Inferior parietal cortex (tissue), 1 donor: ENCODE measurements around the gene TMOD3.
A peak's percentile ranks its signal among the peaks of the same experiment; 100 is the strongest.

Source experiments
- DNase-seq: peaks from one replicate; pipeline ENCODE4 v3.0.0-alpha.2; 2016; ENCODE audit errors: extremely low spot score

The TMOD3 gene

DNA sequence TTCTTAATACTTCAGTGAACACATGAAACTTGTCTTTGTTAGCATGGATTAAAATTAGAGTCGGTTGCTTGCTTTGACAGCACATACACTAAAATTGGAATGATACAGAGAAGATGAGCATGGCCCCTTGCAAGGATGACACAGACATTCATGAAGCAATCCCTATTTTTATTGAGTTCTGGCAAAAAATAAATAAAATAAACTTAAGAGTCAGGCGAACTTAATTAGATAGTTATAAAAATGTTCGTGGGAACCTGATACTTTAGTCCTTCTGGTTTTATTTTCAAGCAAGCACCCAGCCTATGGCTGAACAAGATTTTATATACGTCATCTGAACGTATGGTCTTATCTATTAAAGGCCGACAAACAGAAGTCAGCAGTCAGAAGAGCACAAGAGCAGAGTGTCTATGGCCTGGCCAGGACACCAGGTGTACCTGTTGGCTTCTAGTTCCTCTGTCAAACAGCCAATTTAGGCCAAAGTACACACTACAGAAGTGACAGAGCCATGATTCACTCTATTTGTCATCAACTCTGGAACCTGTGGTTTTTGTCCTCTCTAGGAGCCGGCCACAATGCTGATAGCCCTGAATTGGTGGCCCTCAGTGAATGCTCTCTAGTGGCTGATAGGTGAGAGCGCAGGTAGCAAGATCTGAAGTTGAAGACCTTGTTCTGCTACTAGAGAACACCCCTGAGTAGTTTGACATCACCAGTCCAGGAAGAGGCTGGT is 77.8 kb downstream of the TMOD3 start:
- no peak for DNase-seq

DNA sequence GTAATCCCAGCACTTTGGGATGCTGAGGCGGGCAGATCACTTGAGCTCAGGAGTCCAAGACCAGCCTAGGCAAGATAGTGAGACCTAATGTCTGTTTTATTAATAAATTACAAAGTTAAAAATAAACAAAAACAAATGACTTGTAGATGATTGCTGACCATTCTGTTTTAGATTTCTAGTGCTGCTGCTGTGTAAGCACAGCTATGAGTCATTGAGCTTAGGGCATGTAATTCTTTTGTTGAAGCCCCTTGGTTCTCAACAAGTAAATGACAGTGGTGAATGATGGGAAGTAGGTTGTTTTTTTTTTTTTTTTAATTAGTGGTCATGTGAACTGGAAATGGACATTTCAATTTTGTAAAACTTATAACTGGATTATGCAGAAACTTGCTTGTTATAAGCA is 78.9 kb downstream of the TMOD3 start:
- no peak for DNase-seq

DNA sequence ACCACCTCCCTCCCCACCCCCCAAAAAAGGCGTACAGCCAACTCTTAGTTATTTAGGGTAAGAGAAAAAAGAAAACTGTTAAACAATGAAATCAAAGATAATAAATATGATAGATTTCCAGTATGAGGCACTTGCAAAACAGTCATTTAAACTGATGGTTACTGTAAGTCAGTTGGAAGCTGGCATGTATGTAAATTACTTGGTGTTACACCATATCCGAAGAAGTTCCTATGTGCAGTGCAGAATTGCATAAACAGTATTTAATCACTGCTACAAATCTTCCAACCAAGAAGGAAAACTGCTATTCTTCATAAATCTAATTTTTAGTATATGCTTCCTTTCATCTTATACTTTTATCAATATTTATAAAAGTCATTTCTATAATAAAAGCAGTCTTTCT is 80.1 kb downstream of the TMOD3 start:
- no peak for DNase-seq

DNA sequence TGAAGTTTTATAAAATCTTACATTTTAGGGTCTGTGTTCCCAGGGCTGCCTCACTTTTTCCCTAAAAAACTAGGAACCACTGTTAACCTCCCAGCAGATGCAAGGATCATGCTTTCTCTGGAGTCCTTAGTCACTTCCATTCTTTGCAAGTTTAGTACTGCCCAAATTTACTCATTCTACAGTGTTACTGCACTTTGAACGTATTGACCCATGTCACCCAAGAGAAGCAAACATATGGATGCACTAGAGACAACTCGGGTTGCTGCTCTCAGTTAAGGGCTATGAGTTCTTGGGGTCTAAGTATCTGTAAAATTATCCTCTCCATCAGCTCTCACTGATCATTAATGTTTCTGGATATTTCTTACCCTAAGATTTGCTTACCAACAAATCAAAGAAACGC is 83.1 kb downstream of the TMOD3 start:
- no peak for DNase-seq

DNA sequence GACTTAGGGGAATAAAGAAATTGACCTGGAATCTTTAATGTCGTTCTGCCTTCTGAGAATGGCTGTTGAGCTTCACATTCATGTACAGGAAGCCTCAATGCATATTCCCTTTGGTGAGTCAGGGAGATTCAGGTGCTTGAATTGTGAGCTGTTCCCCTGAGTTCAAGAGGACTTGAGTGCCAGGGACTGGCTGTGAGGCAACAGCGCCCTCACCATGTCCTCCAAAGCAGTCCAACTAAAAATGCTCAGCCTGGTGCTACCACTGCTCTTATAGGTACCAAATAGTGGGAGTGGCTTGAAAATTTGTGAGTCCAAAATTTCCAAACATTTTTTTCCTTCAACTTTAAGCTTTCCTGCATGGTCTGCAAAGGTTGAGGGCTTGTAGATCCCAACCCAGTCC is 88.0 kb downstream of the TMOD3 start:
- no peak for DNase-seq

DNA sequence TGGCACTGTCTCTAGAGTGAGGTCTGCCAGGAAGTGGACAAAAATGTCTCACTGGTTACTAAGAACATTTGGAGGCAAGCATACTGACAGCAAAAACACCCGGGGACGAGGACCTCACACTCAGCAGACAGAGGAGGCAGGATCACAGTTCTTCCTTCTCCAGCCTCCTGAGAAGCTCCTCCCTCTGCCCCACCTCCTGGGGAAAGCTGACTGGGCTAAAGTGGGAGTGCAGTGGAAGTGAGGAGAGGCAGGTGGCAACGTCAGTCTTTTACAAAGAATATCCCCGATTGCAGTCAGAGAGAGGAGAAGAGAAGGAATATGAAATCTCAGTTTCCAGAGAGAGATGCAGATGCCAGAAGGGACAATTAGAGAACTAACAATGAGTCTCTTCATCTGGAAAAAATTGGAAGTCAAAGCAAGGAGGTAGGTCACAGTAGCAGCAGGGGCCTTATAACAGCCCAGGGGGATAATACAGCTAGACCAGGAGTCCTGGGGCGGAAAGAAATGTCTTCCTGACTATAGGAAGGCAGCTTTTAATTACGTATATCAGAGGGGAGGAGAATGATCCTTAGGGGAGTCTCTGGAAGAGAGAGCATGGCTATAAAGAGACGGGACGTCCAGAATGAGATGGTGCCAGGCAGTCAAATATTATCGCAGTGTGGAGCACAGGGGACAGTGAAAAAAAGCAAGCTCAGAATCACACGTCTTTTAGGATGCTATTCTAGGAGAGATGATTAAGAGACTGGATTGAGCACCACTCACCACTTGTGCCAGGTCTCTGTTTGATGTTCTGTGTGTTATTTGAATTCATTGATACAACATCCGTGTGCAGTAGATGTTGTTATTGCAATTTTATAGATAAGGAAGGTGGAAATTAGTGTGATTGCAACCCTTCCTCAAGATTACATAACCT is 95.0 kb downstream of the TMOD3 start:
- DNase-seq: peak; percentile 52

DNA sequence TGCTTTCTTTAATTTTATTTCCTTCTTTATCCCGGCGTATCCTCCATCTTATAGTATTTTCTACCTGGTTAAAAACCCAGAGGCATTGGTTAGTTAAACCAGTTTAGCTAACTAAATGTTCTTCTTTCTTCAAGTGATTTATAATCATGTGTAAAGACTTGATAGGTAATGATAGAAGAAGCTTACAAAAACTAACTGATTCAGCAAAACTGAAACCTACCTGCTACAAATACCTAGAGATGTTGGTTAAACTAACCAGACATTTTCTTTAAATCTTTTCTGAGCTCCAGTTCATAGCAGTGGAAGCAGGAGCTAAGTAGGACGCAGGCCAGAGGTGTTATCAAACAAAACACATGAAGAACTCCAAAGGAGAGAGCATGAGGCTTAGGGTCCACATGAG is 97.4 kb downstream of the TMOD3 start:
- no peak for DNase-seq

DNA sequence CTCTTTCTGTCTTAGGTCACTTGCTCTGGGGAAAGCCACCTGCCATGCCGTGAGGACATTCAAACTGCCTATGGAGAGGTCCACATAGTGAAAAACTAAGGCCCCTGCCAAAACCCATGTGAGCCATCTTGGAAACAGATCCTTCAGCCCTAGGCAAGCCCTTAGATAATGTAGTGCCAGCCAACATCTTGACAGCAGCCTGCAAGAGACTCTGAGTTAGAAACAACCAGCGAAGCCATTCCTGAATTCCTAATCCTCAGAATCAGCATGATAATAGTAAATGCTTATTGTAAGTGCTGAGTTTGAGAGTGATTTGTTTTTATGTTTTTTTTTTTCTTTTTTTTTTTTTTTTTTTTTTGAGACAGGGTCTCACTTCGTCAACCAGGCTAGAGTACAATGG is 101.6 kb downstream of the TMOD3 start:
- no peak for DNase-seq

DNA sequence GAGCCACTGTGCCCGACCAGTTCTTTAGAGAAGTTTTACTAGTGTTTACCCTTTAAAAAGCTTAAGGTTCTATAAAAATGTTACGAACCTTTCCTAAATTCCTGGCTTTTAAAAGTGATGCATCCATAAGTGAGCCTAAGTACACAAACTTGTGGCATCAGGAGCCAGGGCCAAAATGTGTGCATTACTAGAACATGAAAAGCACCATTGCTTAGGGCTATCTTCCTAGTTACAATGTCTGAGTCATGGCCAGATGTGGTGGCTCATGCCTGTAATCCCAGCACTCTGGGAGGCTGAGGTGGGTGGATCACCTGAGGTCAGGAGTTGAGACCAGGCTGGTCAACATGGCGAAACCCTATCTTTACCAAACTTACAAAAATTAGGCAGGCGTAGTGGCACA is 102.2 kb downstream of the TMOD3 start:
- DNase-seq: no peak

DNA sequence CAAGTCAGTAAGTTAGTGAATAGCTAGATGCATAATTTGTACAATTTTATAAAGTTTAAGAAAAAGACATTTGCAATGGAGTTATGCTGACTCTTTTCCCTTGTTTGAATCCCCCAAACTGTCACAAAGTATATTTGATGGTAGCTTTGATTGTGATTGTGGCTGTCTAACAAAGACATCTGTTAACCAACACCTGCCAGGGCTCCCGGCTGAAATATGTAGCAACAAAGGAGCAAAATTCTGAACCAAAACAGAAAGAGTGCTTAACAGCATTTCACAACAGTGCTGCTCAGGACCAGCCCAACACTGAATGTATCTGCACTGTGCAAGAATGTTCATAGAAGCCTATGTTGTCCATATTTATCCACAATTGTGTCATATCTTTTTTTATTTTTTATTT is 102.7 kb downstream of the TMOD3 start:
- no peak for DNase-seq

DNA sequence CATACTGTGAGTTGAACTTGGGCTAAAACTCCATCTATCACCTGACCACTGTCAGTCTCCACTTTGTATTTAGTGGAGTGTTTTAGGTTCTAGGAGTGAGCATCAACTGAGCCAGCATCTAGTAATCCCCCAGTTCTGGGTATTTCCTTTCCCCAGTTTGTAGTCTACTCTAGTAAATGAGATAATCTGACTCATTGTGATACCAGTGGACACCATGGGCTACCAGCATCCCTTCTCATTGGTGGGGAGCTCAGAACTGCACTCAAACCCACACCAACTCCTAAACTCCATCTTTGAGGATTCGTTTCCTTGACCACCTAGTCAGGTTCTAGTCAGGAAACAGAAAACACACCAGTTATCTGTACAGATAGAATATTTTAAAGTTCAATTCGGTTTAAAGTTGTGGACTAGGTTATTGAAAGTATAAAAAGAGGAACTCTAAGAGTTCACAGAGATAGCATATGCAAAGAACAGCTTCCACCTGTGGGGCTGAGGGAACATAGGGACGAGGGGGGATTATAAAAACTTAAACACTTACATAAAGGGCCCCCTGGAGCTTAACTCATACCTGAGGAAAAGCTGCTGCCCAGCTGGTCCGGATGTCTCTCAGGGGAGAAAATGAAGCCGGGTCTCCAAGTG is 106.1 kb downstream of the TMOD3 start:
- no peak for DNase-seq

DNA sequence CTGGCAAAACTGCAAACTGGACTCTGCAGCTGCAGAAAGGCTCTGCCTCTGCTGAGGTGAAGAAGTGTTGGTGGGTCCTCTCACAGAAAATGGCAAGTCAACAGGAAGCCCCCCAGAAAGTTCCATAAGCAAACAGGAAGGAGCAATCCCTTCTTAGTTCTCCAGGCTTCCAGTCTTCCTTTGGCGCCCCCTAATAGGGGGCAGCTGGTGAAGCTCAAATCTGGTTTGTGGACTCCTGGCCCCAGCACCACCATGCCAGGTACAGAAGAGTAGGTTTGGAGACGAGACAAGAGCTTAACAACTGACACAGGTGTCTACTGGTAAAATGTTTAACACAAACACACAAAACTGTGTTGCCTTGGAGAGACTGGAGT is 106.6 kb downstream of the TMOD3 start:
- DNase-seq: no peak

DNA sequence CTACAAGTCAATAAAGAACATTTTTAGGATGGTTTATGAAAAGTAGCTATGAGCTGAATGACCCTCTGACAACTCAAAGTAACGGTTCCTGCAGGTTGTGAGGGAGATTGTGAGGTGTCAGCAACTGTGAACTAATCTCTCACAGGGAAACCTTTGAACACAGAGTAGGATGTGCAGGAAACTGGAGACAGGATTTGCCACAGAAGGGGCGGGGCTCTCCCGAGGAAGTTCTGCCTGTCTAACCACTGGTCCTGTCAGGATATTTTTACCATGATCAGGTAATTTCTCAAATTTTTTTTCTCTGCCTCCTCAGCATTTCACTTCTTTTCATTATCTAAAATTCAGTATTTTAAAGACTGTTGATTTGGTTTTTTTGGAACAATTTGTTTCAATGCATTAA is 108.8 kb downstream of the TMOD3 start:
- no peak for DNase-seq

DNA sequence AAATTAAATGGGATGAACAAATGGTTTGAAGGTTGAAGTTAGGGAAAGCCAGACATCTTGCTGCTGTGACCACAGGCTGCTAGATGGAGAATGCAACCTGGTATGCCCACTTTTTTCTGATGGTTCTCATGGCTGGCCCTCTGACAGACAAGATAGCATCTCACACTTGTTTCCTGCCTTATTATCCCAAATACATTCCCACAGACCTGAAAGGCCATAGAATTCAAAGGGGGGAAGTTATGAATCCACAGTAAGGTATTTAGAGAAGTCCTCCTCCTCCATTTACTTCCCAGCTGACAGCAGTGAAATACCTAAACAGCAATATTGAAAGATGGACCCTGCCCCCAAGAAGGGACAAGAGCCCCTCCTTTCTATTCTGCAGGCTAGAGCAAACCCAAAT is 109.8 kb downstream of the TMOD3 start:
- no peak for DNase-seq

DNA sequence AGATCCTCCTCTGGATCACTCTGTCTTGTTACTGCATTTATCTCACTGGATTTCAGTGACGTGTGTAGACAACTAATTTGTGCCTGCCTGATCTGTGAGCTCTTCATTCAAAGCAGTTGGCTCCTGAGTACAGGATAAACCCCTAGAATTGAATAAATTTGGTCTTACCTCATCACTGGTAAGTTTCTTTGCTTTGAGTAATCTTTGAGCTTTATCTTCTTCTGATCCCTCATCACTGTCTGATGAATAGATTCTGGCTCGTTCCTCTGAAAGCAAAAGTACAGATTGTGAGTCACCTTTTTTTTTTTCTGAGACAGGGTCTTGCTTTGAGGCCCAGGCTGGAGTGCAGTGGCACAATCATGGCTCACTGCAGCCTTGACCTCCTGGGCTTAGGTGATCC is 117.7 kb downstream of the TMOD3 start:
- DNase-seq: no peak

DNA sequence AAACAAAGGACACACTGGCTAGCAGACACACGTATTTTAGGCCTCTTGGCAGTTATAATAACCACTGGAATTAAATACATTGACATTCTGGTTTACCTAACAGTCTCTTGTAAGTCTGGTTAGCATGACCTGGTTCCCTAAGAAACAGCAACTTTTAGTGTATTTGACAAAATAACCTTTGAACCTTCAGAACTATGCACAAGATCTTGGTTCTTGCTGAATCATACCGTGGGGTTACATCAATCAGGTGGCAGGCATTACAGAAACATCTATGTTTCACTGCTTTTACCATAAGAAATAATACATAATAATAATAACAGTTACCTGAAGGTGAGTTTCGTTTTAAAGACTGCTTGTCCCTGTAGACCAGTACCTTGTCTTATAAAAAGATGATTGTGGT is 123.4 kb downstream of the TMOD3 start:
- DNase-seq: no peak

DNA sequence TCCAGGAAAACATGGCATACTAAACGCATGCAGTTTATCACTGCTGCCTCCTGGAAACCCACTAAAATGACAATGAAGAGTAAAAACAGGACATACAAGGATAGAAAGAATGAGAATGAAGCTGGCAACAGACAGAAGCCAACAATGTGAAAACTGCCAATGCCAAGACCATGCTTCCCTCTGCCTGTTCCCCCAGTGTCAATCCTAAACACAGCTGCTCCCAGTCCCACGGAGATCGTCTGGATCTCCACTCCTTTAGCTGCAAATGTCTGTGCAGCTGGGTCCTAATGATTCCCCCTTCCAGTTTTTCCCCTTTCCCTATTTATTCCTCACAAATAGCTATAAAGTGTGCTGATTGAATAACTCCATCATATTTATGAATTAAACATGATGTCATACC is 126.1 kb downstream of the TMOD3 start:
- no peak for DNase-seq
